Colon (tissue), 2 donors: Measurements from ENCODE around the gene KRT77.
"Not testable (repeated sequence)": the region's sequence is repeated elsewhere in the genome, so short reads cannot be mapped to it uniquely, and the experiment has no call there.

Experiments
- FAIRE-seq: peaks from 2 replicates; lab custom pipeline; 2012; peaks lifted over from hg19 to GRCh38; lab: Jason Lieb, UNC
- donor health status: control.
- donor health status: control.

The KRT77 gene

DNA sequence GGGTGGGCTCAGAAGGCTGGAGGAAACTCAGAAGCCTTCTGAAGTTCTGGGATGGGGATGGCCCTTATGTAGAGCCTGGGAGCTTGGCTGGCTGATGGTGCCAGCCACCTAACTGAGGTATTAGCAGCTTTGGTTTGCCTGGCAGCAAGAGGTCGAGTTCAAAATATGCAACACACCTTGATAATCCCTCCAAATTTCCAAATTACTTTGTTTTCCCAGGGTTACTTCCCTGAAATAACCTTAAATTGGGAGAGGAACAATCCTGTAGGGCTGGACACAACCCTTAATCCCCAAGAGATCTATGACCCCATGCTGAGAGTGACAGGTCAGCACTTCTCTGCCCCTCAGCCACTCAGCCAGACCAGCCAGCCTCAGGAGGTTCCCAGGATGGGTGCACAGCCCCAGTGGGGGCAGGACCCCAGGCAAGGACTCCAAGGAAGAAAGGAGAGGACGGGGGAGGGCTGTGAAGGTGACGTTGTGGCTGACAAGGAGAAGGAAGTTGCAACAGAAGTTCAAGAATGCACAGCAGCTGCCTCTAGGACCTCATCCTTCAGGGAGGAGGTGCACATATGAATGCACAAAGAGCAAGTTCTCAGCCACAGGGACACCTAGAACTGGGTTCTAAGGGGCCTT, 18.6 kb upstream of the KRT77 start:
- FAIRE-seq = no peak

DNA sequence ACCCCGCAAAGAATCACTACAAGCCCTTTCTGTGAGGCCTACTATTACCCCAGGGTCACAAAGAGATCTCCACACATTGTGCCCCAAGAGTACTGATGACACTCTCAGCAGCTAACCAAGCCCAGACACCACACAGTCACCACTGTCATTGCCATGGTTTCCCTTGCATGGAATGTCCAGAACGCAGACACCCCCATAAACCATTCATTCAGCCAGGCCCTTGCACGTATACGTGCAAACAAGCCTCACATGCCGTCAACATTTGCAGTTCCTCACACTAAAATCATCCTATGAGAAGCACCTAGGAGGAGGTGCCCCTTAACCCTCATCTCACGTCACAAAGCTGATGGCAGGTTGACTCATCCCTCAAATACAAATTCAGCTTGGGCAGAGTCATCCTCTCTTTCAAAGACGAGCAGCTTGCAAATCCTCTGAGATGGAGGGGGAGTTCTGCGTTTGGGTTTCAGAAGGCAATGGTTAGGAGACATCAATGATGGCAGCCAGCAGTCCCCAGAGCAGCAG, 17.1 kb upstream of the KRT77 start:
- no peak for FAIRE-seq

GRCh38 chr12:52716061-52716460, 12.7 kb upstream of the KRT77 start:
- FAIRE-seq = no peak

DNA sequence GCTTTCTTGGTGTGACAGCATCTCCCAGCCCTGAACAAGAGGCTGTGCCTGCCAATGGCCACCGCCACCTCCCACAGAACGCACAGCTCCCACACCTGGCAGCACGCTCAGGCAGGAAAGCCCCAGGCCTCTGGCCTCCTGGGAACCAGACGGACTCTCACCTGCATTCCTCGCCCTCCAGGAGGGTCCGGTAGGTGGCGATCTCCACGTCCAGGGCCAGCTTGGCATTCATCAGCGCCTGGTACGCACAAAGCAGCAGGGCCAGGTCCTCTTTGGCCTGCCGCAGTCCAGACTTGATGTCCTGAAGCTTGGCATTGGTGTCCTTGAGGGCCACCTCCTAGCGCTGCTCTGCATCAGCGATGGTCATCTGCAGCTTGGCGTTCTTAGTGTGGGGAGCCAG, 12.1 kb upstream of the KRT77 start:
- no peak for FAIRE-seq

GRCh38 chr12:52714887-52715281, 11.6 kb upstream of the KRT77 start:
- no peak for FAIRE-seq

DNA sequence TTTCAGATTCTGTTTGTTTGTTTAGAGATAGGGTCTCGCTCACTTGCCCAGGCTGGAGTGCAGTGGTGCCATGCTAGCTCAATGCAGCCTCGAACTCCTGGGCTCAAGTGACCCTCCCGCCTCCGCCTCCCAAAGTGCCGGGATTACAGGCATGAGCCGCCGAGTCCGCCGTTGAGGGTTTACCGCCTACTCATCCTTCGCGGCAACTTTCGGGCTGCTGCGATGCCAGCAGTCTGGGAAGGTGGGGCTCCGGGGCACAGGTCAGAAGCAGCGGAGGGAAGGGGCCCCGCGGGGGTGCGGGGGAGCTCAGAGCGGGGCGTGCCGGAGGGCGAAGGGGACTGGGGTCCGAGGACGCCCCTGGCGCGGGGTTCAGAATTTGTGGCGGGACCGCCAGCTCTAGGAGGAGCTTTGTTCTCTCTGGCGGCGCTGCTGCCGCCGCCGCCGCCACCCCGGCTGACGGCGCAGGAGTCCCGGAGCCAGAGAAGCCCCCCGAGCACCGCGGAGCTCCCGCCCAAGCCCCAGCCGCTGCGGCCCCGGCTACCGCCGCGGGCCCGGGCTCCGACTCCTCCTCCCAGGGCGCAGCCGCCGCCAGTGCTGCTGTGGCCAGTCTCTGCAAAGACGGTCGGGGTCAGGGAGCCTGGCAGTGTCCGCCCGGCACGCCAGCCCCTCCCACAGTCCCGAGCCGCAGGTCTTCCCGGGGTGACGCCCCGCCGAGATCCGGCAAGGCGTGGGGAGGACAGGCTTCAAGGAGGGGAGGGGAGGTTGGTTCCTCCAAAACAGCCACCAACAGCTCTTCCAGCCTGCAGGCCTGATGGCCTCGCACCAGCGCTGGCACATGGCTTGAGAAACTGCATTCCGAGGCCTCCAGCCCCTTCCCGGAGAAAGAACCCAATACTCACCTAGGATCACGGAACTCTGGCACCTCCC, 10.9 kb upstream of the KRT77 start:
- FAIRE-seq = no peak

DNA sequence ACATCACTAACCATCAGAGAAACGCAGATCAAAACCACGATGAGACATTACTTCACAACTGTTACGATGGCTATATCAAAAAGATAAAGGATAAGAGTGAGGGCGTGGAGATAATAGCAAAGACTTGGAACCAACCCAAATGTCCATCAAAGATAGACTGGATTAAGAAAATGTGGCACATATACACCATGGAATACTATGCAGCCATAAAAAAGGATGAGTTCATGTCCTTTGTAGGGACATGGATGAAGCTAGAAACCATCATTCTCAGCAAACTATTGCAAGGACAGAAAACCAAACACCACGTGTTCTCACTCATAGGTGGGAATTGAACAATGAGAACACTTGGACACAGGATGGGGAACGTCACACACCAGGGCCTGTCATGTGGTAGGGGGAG, 8.8 kb upstream of the KRT77 start:
- FAIRE-seq = not testable (repeated sequence)

GRCh38 chr12:52710730-52711129, 7.4 kb upstream of the KRT77 start:
- no peak for FAIRE-seq

- no peak for FAIRE-seq
These were observed 4.7 kb upstream of the KRT77 start for GRCh38 chr12:52708010-52708409.

GRCh38 chr12:52704464-52704863, 1.1 kb upstream of the KRT77 start:
- FAIRE-seq = no peak

- no peak for FAIRE-seq
These were observed 554 bp upstream of the KRT77 start for GRCh38 chr12:52703878-52704277.

DNA sequence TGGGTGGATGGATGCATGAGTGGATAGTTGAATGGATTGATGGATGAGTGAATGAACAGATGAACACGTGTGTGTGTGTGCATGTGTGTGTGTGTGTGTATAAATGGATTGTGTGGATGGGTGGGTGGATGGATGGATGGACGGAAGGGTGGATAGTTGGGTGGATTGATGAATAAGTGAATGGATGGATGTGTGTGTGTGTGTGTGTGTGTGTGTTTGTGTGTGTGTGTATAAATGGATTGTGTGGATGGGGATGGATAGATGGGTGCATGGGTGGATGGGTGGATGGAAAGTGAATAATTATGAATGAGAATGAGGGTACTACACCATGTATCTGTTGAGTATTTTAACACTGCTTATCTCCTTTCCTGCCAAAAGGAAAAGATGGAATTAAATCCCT, 986 bp downstream of the KRT77 start:
- no peak for FAIRE-seq

DNA sequence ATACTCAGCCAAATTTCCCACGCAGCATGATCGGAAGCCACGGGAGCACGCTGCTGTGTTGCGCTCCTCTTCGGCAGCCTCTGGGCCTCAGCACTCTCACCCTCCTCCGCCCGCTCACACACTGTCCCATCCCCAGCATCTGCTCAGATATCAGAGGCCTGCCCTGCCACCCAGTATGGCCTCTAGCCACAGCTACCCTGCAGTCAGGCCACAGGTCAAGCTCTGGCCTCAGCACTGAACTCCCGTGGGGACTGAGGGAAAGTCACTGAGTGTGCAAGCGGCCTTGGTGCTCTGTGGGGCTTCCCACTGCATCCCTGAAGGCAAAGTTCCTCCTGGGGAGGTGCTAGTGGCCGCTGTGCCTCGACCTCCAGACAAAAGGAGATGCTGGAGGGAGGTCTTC, 2.0 kb downstream of the KRT77 start:
- no peak for FAIRE-seq

- FAIRE-seq = no peak
These were observed 3.4 kb downstream of the KRT77 start for GRCh38 chr12:52699960-52700359.

- no peak for FAIRE-seq
These were observed 4.0 kb downstream of the KRT77 start for GRCh38 chr12:52699373-52699772.

DNA sequence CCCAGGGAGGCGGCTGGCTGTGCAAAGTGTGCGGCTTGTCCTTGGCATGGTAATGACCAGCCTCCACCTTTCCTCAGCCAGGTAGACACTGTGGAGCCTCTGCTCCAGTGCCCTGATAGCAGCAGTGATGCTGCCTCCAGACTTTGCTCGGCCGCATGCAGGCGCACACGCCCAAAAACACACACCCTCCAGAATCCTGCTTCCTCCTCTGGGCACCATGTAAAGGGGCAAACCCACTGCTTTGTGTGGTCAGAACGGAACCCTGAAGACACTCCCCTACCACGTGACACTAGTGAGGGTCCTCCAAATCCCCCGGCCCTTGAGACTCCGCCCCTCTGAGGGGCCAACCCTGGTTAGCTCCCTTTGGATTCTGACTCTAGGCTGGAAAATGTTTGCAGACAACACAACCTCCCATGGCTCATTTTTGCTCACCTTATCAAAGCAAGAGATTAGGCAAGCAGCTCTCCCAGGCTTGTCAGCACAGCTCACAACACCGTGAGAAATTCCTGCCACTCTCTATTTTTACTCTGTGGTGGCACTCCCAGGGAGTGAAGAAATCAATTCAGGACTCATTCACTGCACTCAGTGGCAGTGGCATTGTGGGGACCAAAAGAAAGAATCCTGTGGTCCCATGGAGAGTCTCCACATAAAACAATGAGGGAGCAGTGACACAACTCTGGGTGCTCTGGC, 4.5 kb downstream of the KRT77 start:
- FAIRE-seq = no peak

DNA sequence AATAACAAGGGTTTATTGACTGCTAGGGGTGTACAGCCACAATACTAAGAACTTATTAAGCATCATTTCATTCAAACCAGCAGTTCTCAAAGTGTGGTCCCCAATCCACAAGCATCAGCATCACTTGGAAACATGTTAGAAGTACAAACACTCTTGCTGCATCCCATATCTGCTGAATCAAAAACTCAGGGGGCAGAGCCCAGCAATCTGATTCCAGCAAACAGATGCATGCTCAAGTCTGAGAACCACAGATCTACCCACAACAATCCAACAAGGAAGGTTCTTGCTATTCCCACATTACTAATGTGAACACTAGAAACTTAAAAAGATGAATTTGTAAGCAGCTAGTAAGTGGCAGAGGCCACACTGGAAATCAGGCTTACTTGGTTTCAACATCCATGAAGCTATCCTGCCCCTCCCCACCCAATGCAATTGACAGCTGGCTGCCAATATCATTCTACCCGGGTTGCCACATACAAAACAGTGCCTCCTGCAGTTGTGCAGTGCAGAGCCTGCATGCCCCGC, 6.2 kb downstream of the KRT77 start:
- FAIRE-seq = no peak

DNA sequence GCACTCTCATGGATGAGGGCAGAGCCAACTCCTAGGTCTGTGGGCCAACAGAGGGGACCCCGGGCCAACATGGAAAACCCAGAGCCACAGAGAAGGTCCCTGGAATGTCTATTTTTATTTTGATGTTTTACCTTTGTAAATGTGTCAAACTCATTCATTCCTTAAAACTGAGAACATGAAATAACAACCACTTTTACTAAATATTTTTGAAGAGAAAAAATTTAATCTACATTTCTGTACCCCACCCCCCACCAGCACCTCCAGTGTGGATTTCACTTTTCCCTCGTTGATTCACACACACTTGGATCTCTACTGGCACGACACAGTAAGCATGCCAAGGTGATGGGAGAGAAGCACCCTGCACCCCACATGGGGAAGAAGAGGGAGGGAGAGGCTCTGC, 6.7 kb downstream of the KRT77 start:
- FAIRE-seq = no peak

DNA sequence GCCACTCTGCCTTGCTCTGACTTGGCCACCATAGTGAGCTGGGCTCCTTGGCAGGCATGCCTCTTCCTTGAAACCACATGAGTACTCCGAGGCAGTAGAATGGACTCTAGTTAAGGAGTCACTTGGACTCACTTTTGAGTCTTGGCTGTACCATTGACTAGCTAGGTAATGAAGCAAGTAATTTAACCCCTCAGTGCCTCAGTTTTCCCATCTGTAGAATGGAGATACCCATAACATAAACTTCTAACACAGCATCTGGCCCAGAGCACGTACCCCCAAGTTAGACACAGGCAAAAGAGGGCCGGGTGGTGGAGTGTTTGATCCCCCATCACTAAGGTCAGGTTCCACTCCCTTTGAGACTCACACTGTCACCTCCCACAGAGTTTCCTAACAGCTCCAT, 8.3 kb downstream of the KRT77 start:
- FAIRE-seq = no peak

DNA sequence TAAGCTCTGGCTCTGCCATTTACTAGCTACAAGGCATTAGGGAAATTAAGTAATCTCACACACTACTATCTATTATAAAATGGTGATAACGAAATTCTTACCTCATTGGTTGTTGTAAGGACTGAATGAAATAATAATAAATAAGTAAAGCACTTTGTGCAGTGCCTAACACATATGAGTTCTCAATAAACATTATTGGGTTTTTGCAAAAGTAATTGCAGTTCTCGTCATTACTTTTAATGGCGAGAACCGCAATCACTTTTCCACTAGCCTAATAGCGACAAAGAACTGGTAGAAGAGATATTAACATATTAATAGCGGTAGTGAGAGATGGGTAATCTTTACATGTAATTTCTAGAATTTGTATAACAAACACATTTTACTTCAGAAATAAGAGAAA, 9.2 kb downstream of the KRT77 start:
- no peak for FAIRE-seq

DNA sequence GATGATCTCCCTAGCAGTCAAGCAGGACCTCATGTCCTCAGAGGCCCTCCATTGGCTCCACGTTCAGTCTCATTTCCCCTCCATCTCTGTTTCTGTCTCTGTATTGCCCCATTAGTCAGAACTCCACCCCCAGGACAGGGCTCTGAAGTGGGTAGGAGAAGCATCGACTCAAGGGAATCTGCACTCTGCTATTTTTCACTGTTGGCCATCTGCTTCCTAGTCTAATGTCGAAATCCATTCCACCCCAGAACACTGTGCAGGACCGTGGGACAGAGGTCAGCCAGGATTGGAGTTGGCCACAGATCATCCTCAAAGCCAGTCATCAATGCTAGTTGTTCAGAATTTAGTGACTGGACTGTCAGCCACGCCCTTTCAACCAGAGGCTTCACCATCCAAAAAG, 10.1 kb downstream of the KRT77 start:
- FAIRE-seq = no peak

GRCh38 chr12:52692254-52692653, 11.1 kb downstream of the KRT77 start:
- no peak for FAIRE-seq

DNA sequence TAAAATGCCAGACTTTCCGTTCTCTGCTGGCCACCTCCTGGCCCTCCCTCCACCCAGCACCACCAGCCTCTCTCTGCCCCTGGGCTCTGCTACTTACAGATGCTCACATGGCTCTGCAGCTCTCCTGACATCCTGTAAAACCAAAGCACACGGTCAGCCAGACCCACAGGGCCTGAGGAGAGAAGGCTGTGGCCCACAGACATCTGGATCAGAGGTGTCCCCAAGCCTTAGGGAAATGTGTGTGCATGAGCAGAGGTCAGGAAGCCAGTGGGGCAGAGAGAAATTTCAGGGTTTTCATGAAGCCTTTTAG, 11.5 kb downstream of the KRT77 start:
- FAIRE-seq = no peak
